HG03565 (cell line): Measurements from ENCODE around the gene C16orf87.
A peak's percentile ranks its signal among the peaks of the same experiment; 100 is the strongest.

Experiments used
- ATAC-seq: cut with Tn5 transposase; IDR thresholded peaks from one replicate; pipeline ENCODE4 v1.9.1; 2021; ENCODE audit warnings: mild to moderate bottlenecking, moderate library complexity; ENCODE audit not compliant: unreplicated experiment

The C16orf87 gene

GRCh38 chr16:46762583-46762982 is 68.4 kb downstream of the C16orf87 start:
- ATAC-seq, result no peak

- ATAC-seq, result no peak
Observed at GRCh38 chr16:46759309-46759708, 71.7 kb downstream of the C16orf87 start.

DNA sequence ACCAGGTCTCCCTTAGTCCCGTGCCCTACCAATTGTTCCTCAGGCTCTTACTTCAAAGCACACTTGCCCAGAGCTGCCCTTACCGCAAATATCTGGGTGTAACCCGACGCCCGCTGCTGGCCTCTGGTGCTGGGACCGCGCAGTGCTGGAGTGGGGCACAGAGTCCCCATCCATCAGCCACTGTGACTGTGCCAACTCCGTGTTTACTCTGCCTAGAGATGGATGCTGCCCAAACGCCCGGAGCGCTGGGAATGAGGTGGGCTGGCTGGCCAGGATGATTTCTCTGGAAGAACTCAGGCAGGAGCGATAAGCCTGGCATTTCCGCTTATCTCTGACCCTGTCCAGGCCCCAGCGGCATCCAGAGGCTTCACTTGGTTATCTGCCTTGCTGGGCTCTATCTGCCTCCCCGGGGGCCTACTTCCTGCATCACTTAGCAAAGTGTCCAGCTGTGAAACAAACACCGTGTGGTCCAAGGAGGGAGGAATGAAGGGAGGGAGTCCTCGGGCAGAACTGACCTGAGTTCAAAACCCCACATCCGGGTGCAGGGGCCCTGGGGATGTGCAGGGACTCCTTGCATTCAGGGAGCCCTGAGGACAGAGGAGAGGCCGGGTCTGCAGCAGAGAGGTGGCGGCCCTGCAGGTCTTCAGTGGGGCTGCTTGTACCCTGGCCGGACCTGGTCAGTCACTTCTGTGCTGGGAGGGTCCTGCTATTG is 73.5 kb downstream of the C16orf87 start:
- no peak for ATAC-seq

- ATAC-seq, result no peak
Observed at GRCh38 chr16:46756772-46757171, 74.2 kb downstream of the C16orf87 start.

DNA sequence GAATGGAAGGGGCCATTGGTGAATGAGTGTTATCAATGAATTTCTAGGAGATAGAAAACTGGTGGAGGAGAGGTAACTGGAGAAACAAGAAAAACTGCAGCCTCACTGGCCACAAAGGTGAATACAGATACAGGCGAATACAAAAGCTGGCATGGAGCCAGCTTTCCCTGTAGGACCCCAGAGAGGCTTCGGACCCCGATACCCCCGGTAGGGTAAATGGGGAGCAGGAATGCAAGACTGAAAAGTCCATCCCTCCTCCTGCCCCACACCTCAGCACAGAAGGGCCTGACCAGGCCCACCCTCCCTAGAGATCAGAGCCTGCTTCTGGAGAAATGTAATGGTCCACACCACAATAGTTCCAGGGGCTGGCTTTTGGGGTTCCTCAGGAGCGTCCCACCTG is 78.0 kb downstream of the C16orf87 start:
- ATAC-seq, result no peak

DNA sequence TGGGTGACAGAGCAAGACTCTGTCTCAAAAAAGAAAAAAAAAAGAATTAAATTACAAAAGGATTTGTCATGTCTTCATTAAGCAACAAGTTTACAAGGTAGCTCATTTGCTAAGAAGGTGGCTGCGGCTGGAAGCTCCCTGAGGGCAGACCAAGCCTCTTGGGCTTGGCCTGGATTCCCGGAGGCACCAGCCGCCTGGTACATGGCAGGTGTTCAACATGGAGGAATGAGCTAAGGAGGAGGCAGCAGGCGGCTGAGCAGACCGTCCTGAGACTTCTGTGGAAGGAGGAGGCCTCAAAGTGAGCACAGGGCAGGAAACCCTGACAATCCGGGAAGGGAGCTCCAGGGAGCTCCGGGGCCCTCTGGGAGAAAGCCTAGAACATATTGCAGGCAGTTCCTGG is 79.6 kb downstream of the C16orf87 start:
- no peak for ATAC-seq

DNA sequence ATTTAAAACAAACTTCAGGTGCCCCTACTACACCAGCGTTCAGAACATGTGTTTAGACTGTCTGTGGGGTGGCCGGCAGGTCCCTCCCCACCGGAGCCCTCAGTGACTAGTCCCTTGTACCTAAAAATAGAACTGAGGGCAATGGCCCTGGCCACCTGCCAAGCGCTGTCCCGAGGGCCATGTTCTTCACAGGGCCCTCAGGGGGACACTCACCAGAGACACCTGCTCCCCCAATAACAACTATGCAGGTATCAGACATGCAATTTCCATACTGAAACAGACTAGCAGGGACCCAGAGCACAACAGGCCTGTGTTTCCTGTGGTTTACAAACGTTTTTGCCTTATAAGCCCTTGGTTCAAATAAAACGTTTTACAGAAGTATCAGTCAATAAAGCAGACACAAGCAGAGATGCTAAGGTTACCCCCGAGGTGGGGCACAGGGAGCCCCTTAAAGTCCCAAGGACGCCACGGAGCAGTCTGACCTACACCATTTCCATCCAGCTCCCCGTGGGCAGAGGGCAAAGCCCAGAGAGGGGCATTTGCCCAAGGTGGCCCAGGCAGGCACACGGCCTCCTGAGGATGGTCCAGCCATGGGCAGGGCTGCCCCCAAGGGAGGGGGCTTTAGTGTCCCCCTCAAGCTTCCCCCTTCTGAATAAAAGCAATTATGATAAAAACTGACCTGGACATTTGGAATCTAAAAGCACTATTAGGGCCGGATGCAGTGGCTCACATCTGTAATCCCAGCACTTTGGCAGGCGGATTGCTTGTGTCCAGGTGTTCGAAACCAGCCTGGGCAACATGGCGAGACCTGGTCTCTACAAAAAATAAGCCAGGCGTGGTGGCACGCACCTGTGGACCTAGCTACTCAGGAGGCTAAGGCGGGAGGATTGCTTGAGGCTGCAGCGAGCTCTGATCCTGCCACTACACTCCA is 81.9 kb downstream of the C16orf87 start:
- ATAC-seq, result peak; percentile 73

DNA sequence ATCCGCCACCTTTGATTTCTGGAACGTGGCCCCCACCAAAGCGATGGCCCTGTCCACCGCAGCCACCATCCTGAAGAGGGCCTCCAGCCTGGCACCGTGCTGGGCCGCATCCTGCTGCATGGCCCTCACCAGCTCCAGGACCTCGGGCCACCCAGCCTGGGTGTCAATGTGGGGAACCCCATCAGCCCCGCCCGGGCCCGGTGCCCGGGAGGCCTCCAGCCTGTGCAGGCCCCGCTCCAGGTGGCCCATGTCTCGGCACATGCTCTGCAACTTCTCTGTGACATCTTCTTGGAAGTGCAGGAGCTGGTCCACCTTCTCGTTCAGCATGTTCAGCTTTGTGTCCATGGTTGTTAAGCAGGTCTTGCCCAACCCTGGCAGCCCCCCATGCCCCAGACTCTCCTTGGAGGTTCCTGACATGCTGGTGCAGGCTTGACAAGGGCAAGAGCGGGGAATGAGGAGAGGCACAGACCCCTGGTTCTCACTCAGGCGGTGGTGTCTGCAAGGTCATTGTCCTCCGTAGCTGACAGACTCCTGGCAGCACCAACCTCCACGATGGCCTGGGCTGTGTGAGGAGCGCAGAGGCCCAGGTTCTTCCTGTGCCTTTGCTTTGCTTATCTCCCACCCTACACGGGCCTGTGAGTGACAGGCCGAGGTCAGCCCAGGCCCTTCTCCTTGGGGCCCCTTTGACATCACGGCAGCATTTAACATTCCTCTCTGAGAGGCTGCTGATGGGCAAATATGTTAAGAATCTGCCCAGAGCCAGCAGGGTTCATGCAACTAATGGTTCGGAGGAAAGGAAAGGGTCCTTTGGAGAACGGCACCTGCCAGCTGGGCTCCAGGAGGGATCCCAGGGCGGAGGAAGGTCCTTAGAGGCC is 83.0 kb downstream of the C16orf87 start, which contains the start of gene MYLK3:
TSS of gene MYLK3 (minus strand) at position 568 of the 875 bp plus-strand sequence. CDS start at position 417, 151 bp downstream.
- ATAC-seq, result no peak

DNA sequence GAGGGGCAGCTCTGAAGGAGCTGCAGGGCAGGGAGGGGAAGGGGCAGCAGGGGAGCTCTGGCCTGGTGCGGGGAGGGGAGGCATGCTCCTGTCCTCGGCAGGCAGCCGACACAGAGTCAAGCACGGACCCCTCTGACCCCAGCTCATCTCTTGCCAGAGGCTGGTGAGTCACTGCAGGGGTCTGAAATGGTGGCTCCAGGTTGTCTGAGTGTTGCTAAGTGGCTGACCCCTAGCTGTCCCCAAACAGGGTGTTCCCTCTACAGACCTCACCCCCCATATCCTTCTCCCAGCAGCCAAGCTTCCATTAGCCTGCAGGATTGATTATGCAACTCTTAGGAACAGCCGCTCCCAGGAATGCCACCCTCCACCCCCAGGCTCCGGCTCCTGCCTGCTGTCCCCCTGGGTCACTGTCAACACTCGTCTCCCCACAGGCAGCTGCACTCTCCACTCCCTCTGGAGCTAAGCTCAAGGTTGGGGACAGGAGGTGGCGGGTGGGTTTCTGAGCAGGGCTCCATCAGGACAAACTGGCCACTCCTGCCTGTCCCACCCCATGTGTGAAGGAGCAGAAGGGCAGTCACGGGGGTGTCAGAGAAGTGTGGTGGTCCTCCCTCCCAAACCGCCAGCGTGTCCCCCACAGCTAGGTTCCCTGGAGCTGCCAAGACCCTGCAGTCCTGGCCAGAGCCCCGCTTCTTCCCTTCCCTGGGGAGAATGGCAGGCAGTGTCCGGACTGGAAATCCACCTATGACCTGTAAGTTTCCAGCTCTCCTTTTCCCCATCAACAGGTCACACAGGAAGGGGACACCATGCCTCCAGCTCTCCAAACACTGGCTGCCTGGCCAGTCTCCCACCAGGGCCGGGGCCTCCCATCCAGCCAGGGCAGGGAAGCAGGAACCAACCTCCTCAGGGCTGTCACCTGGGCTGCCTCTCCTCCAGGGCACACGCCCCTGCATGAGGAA is 83.9 kb downstream of the C16orf87 start:
- ATAC-seq, result no peak
